ENCODE data around the gene ASIC2. TPM values are rescaled to one million over a fixed set of nuclear protein-coding genes. Genes with fewer than 3 reads are reported as not detected.

The ASIC2 gene
- total RNA-seq, 3 donors from 2014 or later = 0.84 to 4.6 (median 0.98) TPM

DNA sequence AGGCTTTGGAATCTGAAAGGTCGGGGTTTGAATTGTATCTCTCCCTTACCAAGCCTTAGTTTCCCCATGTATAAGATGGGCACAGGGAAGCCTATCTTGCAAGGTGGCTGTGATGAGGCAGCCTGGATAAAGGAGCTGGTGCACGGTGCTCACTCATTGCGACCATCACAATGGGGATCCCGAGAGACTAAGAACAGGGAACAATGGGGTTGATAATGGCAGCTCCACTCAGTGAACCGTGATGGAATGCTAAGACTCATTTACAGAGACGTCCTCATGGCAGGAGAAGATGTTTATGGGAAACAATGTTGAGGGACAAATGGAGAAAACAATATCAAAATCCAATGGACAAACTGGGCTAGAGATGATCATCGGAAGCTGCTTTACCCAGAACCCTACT, 219.7 kb downstream of the ASIC2 start:
- no peak for TF ChIP-seq CTCF (IDR thresholded peaks at IDR 0.05)
- no peak overlapping the region for H3K4me3 ChIP-seq
- no peaks in the 10 kb centered on the region for H3K36me3 ChIP-seq (ENCODE audit: low read depth)
- no peaks in the 10 kb centered on the region for H3K4me1 ChIP-seq (ENCODE audit: low read depth)
- H3K9me3 ChIP-seq = no peaks in the 10 kb centered on the region
- ATAC-seq (no peak), DNase-seq (no peak)
- intact Hi-C loops (cut with DNase I, micrococcal nuclease) = no loop called here

- TF ChIP-seq CTCF (IDR thresholded peaks at IDR 0.05) = no peak
- H3K9me3 ChIP-seq = no peaks in the 10 kb centered on the region
- no peak for ATAC-seq
- no peak for DNase-seq
- no peak overlapping the region for H3K4me3 ChIP-seq
- intact Hi-C loops (cut with DNase I, micrococcal nuclease) = no loop called here
- H3K36me3 ChIP-seq (ENCODE audit: low read depth) = no peaks in the 10 kb centered on the region
- no peaks in the 10 kb centered on the region for H3K4me1 ChIP-seq (ENCODE audit: low read depth)
Measured at GRCh38 chr17:33072421-33073161, 220.5 kb downstream of the ASIC2 start.

DNA sequence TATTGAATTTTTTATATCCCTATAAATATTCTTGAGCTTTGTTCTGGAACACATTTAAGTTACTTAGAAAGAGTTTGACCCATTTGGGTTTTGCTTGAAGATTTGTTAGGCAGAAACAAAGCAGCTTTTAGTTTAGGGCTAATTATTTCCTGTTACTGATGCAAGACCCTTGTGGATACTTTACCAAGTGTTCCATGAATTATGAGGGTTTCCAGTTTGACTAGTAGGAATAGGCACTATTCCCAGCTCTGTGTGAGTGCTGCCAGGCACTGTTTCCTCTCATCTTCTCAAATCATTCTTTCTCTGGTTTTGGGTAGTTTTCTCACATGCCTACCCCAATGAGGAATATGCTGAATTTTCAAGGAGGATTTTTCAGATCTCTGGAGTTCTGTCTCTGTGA, 221.4 kb downstream of the ASIC2 start:
- H3K4me3 ChIP-seq = no peak overlapping the region
- intact Hi-C loops (cut with DNase I, micrococcal nuclease) = no loop called here
- ATAC-seq (no peak), DNase-seq (no peak)
- no peak for TF ChIP-seq CTCF (IDR thresholded peaks at IDR 0.05)
- H3K9me3 ChIP-seq = no peaks in the 10 kb centered on the region
- H3K4me1 ChIP-seq (ENCODE audit: low read depth) = no peaks in the 10 kb centered on the region
- H3K36me3 ChIP-seq (ENCODE audit: low read depth) = no peaks in the 10 kb centered on the region

DNA sequence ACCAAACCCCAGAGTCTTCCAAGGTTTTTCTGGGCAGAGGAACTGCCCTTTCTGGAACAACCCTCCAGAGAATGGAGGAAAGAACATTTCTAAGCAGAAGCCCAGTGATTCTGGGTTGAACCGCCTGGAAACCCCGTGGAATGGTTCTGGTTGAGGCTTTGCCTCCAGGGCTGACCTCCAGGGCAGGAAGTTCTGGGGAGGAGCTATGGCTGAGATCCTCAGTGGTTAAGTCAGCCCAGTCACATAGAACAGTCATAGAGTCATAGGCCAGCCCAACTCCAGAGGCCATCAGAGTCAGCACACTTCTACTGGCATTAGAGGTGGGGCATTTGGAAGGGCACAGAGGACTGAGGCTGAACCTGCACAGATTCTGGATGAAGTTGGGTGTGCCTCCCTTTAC, 235.5 kb downstream of the ASIC2 start:
- Histone ChIP-seq H3K36me3 (ENCODE audit: low read depth) (no peaks in the 10 kb centered on the region), H3K4me1 (ENCODE audit: low read depth) (no peaks in the 10 kb centered on the region), H3K9me3 (no peaks in the 10 kb centered on the region), H3K4me3 (no peak overlapping the region)
- ATAC-seq (no peak), DNase-seq (no peak)
- intact Hi-C loops (cut with DNase I, micrococcal nuclease) = no loop called here
- TF ChIP-seq CTCF (IDR thresholded peaks at IDR 0.05) = no peak

DNA sequence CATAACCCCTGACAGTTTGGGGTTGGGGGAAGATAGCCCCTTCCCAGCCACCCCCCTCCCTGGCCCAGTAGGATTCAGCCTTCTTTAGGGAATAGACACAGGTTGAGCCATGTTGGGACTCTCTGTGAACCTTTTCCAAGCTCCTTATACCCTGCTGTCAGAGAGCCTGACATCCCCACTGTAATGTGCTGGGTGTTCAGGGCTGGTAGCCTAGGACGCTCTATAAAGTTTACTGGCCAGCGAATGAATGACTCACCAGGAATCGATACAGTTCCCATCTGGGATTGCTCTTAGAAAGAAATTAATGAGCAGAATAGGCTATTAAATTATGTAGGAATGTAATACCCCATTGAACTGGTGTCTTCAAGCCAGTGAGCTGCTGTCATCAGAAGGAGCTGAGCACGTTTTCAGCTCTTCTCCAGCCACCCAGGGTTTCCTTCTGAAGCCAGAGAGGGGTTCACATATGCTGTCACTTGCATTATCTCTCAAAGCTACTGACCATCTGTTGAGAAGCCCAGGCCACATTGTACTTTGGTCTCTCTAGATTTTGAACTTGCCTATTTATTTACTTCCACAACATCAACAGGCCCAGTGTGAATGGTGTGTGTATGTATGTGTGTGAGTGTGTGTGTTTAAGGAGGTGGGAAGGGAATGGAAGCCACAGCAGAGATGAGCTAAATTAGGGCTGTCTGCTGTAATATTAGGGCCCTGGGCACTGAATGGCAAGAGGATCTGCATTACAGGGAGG, 236.5 kb downstream of the ASIC2 start:
- intact Hi-C loops (cut with DNase I, micrococcal nuclease) = no loop called here
- no peak for DNase-seq
- TF ChIP-seq CTCF (IDR thresholded peaks at IDR 0.05) = no peak
- ATAC-seq = peak; percentile 63
- Histone ChIP-seq H3K9me3 (no peaks in the 10 kb centered on the region), H3K36me3 (ENCODE audit: low read depth) (no peaks in the 10 kb centered on the region), H3K4me1 (ENCODE audit: low read depth) (no peaks in the 10 kb centered on the region), H3K4me3 (no peak overlapping the region)

Data from mucosa of descending colon (tissue), 3 donors.